ENCODE measurements around the gene PRSS22.

The PRSS22 gene

GRCh38 chr16:2831203-2831602, 26.8 kb downstream of the PRSS22 start:
- TF ChIP-seq ZFX (IDR thresholded peaks at IDR 0.05; ENCODE audit: borderline replicate concordance), result no peak
- TF ChIP-seq CTCF (IDR thresholded peaks at IDR 0.05), result no peak
- no peak overlapping the region for H3K27ac ChIP-seq

- TF ChIP-seq ZFX (IDR thresholded peaks at IDR 0.05; ENCODE audit: borderline replicate concordance) (no peak), CTCF (IDR thresholded peaks at IDR 0.05) (no peak)
- peak overlapping the region; percentile 94 for H3K27ac ChIP-seq
Observed at GRCh38 chr16:2830355-2830695, 27.6 kb downstream of the PRSS22 start.

- TF ChIP-seq CTCF (IDR thresholded peaks at IDR 0.05), result no peak
- TF ChIP-seq ZFX (IDR thresholded peaks at IDR 0.05; ENCODE audit: borderline replicate concordance), result no peak
- H3K27ac ChIP-seq, result peak within 1 kb of the TSS; percentile 94
Observed at GRCh38 chr16:2829501-2830354, 28.2 kb downstream of the PRSS22 start, which contains the start of gene ZG16B. Gene ZG16B, plus strand, starts transcription at chr16:2830303. Its CDS starts 139 bp downstream, at chr16:2830442.

GRCh38 chr16:2828876-2829430, 29.0 kb downstream of the PRSS22 start:
- peak overlapping the region; percentile 94 for H3K27ac ChIP-seq
- TF ChIP-seq CTCF (IDR thresholded peaks at IDR 0.05), result no peak
- no peak for TF ChIP-seq ZFX (IDR thresholded peaks at IDR 0.05; ENCODE audit: borderline replicate concordance)

GRCh38 chr16:2828521-2828840, 29.5 kb downstream of the PRSS22 start:
- no peak overlapping the region for H3K27ac ChIP-seq
- TF ChIP-seq ZFX (IDR thresholded peaks at IDR 0.05; ENCODE audit: borderline replicate concordance), result no peak
- TF ChIP-seq CTCF (IDR thresholded peaks at IDR 0.05), result no peak

- TF ChIP-seq CTCF (IDR thresholded peaks at IDR 0.05) (no peak), ZFX (IDR thresholded peaks at IDR 0.05; ENCODE audit: borderline replicate concordance) (no peak)
- no peak overlapping the region for H3K27ac ChIP-seq
Observed at GRCh38 chr16:2827831-2828520, 30.0 kb downstream of the PRSS22 start.

- TF ChIP-seq ZFX (IDR thresholded peaks at IDR 0.05; ENCODE audit: borderline replicate concordance), result no peak
- TF ChIP-seq CTCF (IDR thresholded peaks at IDR 0.05), result no peak
- H3K27ac ChIP-seq, result no peak overlapping the region
Observed at GRCh38 chr16:2827374-2827791, 30.6 kb downstream of the PRSS22 start.

All from 22Rv1 (cell line).